ENCODE data around the gene AGMO. TPM values are rescaled to one million over a fixed set of nuclear protein-coding genes. Genes with fewer than 3 reads are reported as not detected.

Gene AGMO
- polyA plus RNA-seq, 1 donor from 2014 or later: not detected

DNA sequence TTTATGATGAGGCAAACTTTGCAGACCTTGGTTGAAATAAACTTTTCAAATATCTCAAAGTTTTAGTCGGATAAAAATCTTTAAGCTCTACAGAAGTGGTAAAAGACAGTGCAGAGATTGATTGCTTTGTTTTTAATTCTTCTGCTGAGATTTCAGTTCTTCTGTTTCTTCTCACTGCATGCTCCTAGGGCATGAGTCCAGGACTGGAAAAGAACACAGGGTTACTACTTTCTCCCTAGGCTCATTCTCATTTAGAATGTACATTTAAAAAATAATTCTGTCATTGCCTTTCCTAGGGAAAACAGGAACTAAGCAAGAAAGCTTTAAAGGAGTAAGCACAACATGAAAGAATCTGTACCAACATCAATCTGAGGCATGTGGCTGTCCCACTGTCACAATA is 402.6 kb downstream of the AGMO start:
- H2AFZ ChIP-seq (ENCODE audit: low read depth, low read length): no peak overlapping the region
- H3K9me2 ChIP-seq (ENCODE audit: insufficient read depth, low read length): no peaks in the 10 kb centered on the region
- no peaks in the 10 kb centered on the region for H3K27me3 ChIP-seq (ENCODE audit: insufficient read depth, low read depth, low read length)
- no peaks in the 10 kb centered on the region for H4K20me1 ChIP-seq (ENCODE audit: insufficient read depth)
- H3K79me2 ChIP-seq (replicated peaks; ENCODE audit: insufficient read depth, low read length): no peaks in the 10 kb centered on the region
- TF ChIP-seq EZH2 (IDR thresholded peaks at IDR 0.05; ENCODE audit: borderline replicate concordance, insufficient read depth, low read length, poor library complexity, severe bottlenecking) (no peak), POLR2AphosphoS5 (IDR thresholded peaks at IDR 0.05) (no peak), CTCF (IDR thresholded peaks at IDR 0.05; ENCODE audit: poor library complexity, severe bottlenecking) (no peak), TAF1 (IDR thresholded peaks at IDR 0.05; ENCODE audit: low read depth) (no peak), MXI1 (conservative IDR thresholded peaks at IDR 0.05; ENCODE audit: poor library complexity, severe bottlenecking) (no peak), SMC3 (conservative IDR thresholded peaks at IDR 0.05; ENCODE audit: poor library complexity) (no peak), EP300 (conservative IDR thresholded peaks at IDR 0.05; ENCODE audit: poor library complexity, severe bottlenecking) (no peak), RAD21 (conservative IDR thresholded peaks at IDR 0.05) (no peak)
- TF ChIP-seq, protein P1, sequence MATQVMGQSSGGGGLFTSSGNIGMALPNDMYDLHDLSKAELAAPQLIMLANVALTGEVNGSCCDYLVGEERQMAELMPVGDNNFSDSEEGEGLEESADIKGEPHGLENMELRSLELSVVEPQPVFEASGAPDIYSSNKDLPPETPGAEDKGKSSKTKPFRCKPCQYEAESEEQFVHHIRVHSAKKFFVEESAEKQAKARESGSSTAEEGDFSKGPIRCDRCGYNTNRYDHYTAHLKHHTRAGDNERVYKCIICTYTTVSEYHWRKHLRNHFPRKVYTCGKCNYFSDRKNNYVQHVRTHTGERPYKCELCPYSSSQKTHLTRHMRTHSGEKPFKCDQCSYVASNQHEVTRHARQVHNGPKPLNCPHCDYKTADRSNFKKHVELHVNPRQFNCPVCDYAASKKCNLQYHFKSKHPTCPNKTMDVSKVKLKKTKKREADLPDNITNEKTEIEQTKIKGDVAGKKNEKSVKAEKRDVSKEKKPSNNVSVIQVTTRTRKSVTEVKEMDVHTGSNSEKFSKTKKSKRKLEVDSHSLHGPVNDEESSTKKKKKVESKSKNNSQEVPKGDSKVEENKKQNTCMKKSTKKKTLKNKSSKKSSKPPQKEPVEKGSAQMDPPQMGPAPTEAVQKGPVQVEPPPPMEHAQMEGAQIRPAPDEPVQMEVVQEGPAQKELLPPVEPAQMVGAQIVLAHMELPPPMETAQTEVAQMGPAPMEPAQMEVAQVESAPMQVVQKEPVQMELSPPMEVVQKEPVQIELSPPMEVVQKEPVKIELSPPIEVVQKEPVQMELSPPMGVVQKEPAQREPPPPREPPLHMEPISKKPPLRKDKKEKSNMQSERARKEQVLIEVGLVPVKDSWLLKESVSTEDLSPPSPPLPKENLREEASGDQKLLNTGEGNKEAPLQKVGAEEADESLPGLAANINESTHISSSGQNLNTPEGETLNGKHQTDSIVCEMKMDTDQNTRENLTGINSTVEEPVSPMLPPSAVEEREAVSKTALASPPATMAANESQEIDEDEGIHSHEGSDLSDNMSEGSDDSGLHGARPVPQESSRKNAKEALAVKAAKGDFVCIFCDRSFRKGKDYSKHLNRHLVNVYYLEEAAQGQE (IDR thresholded peaks at IDR 0.05; ENCODE audit: borderline replicate concordance): no peak
- H3K36me3 ChIP-seq (ENCODE audit: insufficient read depth, low read length): no peaks in the 10 kb centered on the region
- H3K9me3 ChIP-seq (ENCODE audit: low read length): no peaks in the 10 kb centered on the region
- H3K4me3 ChIP-seq (ENCODE audit: low read length): no peak overlapping the region
- no peak overlapping the region for H3K9ac ChIP-seq (ENCODE audit: low read length)
- no peak overlapping the region for H3K4me2 ChIP-seq (ENCODE audit: low read length)
- H3K27ac ChIP-seq (ENCODE audit: low read length): no peak overlapping the region
- no peaks in the 10 kb centered on the region for H3F3A ChIP-seq (ENCODE audit: insufficient read depth, low read length, poor library complexity, severe bottlenecking)

DNA sequence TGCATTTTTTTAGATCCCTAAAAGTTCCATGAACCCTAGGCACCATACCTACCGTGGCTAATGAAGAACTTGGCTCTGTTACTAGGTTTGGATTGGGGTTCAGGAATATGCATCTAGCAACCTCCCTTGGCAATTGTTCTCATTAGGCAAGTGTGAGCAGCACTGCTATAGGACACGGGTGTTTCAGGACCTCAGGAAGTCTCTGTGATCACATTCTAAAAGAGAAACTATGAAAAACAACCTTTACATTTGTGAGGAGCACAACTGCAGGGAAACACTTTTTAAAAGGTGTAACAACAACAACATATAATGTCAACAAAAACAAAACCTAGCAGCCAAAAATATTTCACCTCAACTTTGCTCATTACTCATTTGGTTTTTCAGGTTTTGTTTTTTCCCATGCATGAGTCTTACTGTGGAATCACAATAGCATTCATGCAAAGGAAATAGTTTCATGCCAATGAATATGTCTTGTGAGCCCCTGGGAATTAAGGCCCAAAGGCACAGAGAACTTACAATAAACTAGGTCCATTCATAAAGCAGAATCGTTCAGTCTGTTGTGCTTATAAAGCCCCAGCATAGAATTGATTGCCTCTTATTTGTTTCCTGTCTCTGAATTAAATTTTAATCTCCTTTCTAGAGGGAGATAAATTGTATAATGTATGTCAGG is 403.5 kb downstream of the AGMO start:
- H3K36me3 ChIP-seq (ENCODE audit: insufficient read depth, low read length): no peaks in the 10 kb centered on the region
- no peaks in the 10 kb centered on the region for H3F3A ChIP-seq (ENCODE audit: insufficient read depth, low read length, poor library complexity, severe bottlenecking)
- H3K9me3 ChIP-seq (ENCODE audit: low read length): no peaks in the 10 kb centered on the region
- no peak overlapping the region for H3K27ac ChIP-seq (ENCODE audit: low read length)
- H3K4me2 ChIP-seq (ENCODE audit: low read length): no peak overlapping the region
- no peaks in the 10 kb centered on the region for H3K79me2 ChIP-seq (replicated peaks; ENCODE audit: insufficient read depth, low read length)
- H4K20me1 ChIP-seq (ENCODE audit: insufficient read depth): no peaks in the 10 kb centered on the region
- TF ChIP-seq TAF1 (IDR thresholded peaks at IDR 0.05; ENCODE audit: low read depth) (no peak), POLR2AphosphoS5 (IDR thresholded peaks at IDR 0.05) (no peak), RAD21 (conservative IDR thresholded peaks at IDR 0.05) (no peak), MXI1 (conservative IDR thresholded peaks at IDR 0.05; ENCODE audit: poor library complexity, severe bottlenecking) (no peak), EP300 (conservative IDR thresholded peaks at IDR 0.05; ENCODE audit: poor library complexity, severe bottlenecking) (no peak), CTCF (IDR thresholded peaks at IDR 0.05; ENCODE audit: poor library complexity, severe bottlenecking) (no peak)
- H3K4me3 ChIP-seq (ENCODE audit: low read length): no peak overlapping the region
- H3K27me3 ChIP-seq (ENCODE audit: insufficient read depth, low read depth, low read length): no peaks in the 10 kb centered on the region
- no peaks in the 10 kb centered on the region for H3K9me2 ChIP-seq (ENCODE audit: insufficient read depth, low read length)
- no peak overlapping the region for H2AFZ ChIP-seq (ENCODE audit: low read depth, low read length)
- no peak overlapping the region for H3K9ac ChIP-seq (ENCODE audit: low read length)

Other genes with a start within 250 kb of the AGMO start
- gene MEOX2, start 124.7 kb upstream of the AGMO start, polyA plus RNA-seq: not detected in 2 replicates

Data from neural cell (in vitro differentiated cells).